GM19328 (cell line): ENCODE measurements around the gene UXS1.
"Not testable (repeated sequence)": the region's sequence is repeated elsewhere in the genome, so short reads cannot be mapped to it uniquely, and the experiment has no call there.

Source experiments
- ATAC-seq: cut with Tn5 transposase; IDR thresholded peaks from one replicate; pipeline ENCODE4 v1.9.1; 2021; ENCODE audit warnings: mild to moderate bottlenecking, moderate library complexity; ENCODE audit not compliant: unreplicated experiment

The UXS1 gene

DNA sequence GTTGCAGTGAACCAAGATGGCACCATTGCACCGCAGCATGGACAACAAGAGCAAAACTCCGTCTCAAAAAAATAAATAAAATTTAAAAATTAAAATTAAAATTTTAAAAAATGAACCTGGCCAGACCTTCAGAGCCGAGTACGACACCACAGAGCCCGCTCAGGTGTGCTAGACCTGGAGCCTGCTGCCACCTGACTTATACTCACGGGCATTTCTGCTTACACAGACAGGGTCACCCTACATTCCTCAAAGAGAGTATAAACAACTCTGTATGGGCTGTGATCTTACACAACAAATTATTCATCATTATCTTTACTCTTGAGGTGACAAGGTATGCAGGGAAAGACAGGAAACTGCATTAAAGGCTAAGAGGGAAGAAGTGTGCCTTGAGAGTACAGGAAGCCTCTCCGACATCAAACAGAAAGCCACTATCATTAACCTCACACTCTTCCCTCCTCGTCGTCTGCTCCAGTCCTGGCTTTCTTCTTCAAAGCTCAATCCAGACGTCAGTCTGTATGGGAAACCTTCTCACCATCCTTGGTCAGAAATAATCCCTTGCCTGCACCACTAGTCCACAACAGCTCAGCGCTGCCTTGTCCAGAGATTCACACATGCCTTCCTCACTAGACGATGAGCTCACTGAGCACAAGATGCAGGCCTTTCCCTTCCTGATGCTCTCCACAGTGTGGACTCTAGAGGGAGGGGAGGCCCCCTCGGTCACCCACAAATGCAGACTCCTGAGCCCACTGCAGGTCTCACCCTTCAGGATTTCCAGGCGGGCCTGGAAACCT is 56.2 kb downstream of the UXS1 start:
- ATAC-seq, result no peak

DNA sequence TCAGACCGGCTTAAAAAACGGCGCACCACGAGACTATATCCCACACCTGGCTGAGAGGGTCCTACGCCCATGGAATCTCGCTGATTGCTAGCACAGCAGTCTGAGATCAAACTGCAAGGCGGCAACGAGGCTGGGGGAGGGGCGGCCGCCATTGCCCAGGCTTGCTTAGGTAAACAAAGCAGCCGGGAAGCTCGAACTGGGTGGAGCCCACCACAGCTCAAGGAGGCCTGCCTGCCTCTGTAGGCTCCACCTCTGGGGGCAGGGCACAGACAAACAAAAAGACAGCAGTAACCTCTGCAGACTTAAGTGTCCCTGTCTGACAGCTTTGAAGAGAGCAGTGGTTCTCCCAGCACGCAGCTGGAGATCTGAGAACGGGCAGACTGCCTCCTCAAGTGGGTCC is 62.9 kb downstream of the UXS1 start:
- ATAC-seq, result not testable (repeated sequence)

DNA sequence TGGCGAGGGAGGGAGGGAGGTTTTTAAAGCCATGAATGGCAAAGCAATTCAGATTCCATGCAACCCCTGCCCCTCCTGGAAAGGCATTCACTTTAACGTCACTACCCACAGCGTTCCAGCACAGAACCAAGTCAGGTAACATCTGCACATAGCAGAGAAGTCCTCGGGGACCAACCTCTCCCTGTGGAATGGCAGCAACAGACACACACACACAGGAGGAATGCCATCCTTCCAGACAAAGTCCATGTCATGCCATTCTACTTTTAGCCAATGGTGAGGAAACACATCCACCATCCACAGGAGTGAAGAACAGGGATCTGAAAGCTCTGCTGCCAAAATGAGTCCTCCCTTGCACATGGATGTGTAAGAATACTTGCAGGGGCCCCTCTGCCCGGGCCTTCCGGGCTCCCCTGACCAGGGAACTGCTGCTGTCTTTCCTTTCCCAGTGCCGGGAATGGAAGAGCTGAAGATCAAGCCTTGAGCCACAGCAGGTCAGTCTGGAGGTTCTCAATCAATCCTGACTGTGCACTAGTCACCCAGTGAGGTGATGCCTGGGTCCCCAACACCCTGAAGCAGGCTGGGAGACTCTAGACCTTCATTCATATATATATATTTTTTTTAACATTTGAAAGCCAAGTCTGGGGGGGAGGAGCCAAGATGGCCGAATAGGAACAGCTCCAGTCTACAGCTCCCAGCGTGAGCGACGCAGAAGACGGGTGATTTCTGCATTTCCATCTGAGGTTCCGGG is 63.7 kb downstream of the UXS1 start:
- ATAC-seq, result no peak

DNA sequence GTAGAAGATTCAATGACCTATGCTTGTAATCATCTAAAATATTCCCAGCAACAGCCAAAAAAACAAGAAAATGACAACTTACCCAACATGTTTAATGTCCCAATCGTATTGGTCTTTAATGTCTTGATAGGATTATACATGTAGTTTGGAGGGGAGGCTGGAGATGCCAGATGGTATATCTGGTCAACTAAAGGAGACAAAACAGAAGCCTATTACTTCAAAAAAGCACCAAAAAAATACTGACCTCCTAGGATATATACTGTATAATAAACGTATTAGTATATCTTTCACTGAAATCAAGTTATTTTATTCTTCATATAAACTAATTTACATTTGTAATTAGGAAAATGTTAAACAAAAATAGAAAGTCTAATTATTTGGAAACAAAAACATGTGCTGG is 64.5 kb downstream of the UXS1 start:
- no peak for ATAC-seq

DNA sequence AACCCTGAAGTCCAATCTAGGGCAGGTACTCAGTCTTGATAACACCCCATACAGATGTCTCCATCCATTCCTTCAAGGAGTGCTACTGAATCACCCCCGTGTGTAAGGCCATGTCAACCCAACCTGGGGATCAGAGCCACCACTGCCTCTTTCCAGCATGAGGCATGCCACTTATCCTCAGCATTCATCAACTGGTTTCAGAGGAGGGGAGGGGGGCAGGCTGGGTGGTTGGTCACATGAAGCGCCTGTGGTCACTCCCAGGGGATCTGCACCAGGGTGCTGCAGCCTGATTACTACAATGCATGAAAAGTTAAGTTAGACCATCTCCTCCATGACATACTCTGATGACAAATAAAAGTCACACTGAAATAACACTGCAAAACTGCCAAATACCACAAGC is 65.0 kb downstream of the UXS1 start:
- ATAC-seq, result no peak

DNA sequence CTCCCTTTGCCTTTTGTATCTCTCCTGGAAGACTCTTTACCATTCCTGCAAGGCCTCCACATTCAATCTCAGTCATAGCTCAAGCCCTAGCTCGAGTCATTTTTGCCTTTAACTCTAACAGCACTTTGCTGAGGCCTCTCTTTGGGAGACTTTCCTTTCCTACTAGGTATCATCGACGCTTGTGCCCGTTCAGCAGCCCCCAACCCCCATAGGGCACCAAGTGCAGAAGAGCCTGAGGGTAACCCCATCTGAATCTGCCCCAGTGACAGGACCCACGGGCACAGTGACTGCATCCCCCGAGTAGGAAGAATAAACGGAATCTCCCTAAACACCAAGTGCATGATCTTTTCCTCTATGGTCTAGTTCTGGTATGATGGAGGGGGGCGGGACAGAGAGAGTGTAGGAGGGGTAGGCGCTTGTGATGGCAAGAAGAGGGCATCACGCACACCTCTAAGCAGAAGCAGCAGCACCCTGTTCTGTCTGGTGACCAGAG is 66.3 kb downstream of the UXS1 start:
- ATAC-seq, result no peak

DNA sequence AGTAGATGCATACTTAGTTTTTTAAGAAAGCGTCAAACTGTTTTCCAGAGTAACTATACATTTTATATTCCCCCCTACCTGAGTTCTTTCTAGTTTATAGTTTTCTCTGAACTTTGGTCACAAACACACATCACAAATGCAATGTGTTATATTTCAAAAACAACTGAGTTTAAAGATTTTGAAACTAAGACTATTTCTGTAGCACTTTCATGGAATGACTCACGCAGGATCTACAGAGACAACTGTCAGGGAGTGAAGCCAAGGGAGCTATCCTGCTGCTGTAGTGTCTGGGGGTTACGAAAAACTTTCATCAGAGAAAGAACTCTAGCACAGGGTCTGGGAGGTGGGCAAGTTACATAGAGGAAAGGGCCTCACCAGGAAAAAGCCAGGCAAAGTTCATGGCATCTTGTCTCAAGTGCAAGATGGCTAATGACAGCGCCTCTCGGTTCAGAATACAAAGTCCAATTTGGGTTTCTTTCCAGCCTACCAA is 66.8 kb downstream of the UXS1 start:
- no peak for ATAC-seq

DNA sequence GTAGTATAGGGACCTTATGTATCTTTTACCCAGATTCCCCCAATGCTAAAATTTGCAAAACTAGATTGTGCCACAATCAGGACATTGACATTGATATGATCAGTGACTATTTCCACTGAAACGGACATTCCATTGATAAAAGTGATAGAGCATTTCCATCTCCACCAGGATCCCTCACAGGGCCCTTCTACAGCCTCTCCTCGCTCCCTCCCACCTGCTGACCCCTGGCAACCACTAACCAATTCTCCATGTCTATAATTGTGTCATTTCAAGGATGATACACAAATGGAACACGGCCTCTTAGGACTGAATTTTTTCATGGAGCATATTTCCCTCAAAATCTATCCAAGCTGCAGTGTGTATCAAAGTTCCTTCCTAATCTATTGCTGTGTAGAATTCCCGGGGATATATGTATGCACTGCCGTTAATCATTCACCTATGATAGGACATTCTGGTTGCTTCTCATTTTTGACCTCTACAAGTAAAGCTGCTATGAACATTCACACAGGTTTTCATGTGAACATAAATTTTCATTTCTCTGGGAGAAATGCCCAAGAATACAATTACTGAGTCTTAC is 67.3 kb downstream of the UXS1 start:
- no peak for ATAC-seq

DNA sequence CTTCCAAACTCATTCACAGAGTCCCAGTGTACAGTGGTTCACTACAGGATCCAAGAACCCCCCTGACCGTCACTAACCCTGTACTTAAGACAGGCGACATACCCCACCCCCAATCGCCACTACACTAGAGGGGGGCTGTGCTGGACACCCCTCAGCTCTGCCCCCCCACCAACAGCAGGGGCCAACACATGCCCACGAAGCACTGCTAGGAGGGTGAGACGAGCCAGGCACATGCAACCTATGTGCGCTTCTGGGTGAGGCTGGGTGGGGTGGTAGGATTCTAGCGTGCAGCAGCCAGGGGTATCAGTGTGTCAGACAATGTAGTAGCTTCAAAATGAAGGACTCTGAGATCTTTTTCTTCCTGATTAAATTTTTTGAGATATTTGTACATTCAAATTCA is 67.8 kb downstream of the UXS1 start:
- ATAC-seq, result no peak

DNA sequence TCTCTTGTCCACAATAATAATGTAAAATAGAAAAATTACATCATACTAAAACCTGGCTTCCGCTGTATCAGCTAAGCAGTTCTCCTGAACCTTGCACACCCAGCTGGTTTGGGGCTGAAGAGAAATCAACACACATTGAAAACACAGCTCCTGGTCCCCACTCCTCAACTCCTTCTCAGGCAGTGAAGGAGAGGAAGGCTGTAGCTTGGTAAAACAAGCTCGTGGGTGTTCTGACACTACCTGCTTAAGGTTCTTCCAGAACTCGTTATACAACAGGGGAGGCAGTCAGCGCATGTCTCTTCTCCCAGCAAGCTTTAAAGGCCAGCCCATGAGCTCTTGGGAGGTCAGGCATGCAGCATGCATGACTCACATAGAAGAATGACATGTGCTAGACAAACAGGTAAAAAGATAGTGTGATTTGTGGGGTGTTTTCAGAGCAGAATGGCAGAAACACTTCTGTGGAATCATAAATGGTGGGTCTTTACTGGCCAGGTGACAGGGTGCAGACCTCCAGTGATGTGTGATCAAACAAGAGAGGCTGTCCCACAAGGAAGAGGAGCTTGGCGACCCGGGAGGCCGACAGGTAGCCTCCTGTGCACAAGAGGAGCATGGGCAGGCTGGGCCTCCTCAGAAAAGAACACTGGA is 69.1 kb downstream of the UXS1 start:
- no peak for ATAC-seq

DNA sequence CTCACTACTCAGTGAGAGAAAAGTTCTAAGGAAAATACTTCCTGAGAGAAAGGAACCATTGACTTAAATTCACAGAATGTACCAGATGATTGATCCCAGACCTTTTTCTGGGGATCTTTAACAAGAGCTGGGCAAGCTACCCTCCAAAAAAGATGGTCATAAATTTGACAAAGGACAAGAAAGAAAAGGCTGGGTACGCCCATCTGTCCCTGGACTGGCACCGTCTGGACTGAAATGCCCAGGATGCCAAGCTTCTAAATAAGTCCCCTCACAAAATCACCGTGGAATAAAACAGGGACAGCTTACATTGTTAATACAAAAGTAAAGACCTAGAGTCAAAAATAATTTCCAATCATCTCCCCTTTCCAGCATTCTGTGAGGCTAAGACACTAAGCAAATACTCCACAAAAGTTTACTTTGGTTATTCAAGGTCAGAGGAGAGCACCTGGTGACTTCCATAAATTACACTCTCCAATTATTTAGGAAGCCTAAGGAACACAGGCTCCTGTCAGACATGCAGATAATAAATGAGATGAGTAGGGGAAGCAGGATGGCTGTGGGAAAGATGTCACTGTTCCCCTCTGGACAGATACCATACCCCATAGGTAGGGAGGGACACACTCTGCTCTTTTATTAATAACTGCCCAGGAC is 69.9 kb downstream of the UXS1 start:
- no peak for ATAC-seq

DNA sequence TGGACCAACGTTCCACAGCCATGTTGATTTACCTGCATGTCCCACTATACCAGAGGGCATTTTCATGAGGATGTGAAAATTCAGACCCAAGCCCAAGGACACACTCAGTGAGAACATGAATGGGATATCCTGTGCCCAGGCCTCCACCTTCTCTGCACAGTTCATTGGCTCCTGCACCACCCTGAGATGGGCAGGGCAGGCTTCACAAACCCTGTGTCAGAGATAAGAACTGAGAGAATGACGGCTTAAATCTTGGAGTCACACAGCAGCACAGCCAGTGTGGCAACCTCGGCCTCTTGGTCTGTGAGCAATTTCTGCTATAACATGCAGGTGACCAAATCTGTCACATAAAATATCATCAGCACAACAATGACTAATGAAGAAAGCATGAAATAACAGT is 71.9 kb downstream of the UXS1 start:
- no peak for ATAC-seq

DNA sequence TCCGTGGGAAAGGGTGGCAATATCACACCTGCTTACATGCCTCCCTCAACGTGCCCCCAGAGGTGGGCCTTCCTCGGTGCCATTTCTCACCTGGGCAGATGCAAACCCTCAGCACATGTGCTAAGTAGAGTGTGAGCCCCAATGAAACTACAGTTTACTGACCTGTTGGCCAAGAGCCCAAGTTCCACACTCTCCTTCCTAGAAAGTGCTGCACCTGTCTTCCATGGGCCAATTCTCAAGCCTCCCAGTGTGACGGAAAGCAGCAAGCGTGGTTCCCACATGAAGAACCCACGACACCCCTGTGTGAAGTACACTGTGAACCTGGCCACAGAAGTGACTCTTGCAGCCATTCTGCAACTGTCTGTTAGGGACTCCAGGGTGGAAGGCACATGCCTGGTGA is 73.7 kb downstream of the UXS1 start:
- no peak for ATAC-seq

DNA sequence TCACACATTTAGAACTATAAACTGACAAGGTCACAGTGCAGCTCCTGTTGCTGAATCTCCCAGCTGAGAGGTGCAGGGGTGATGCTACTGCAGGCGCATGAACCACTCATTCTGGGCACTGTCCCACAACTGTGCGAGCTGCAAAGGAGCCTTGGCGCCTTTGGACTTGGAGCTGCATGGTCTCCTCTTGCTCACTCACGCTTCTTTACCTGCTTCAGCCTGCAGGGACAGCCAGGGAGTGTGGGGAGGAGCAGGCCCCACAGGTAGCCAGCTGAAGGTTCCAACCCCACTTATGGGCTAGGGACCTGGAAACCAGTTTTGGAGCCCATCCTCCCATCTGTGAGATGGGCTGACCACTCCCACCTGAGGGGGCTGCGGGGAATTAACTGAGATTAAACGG is 75.0 kb downstream of the UXS1 start:
- no peak for ATAC-seq

DNA sequence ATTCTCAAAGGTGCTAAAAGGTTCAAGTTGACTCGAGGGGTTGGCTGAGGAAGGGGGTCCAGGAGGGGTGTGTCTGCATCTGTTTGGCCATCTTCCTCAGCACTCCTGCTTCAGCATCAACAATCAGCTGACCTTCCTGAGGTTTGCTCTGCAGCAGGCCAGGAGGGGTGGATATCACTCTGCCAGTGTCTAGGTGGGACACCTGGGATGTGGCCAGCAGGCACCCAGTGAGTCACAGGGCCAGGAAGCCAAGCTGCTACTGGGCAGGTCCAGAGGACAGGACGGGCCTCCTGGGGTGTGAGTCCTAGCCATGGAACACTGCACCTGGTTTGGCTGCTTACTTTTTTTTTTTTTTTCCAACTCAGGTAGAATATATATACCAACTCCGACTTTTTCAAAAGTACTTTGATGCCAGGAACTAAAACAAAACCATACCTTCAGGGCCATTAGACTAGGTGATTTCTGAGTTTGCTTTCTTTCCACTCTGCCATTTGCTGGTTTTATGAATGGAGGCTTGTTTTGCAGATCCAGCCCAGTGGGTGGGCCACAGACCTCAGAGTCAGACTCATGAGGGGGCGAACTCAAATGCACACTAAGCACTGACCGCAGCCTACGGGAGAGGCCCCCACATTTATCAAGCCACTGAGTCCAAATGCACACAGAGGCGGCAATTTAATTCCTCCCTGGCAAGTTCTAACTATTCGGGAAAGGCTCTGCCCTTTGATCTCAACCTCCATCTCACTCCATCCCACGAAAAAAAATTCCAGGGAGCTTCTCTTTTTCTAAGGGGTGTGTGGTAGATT is 76.0 kb downstream of the UXS1 start:
- no peak for ATAC-seq

DNA sequence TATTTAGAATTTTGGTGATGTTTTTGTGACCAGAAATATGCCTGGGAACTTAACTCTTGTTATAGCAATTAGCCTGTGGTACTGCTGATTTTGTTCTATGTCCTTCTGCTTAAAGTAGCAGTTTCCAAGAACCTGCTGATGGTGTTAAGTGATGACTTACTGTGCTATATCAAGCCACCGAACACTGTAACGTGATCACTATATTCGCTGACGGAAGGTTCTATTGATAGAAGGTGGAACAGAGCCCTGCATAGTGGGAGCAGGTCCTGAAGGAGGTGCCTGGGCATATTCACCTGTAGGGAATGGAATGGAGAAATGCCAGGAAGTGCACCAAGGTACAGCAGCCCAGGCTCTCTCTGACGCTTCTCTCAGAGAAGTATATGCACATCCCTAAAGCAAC is 76.8 kb downstream of the UXS1 start:
- no peak for ATAC-seq

DNA sequence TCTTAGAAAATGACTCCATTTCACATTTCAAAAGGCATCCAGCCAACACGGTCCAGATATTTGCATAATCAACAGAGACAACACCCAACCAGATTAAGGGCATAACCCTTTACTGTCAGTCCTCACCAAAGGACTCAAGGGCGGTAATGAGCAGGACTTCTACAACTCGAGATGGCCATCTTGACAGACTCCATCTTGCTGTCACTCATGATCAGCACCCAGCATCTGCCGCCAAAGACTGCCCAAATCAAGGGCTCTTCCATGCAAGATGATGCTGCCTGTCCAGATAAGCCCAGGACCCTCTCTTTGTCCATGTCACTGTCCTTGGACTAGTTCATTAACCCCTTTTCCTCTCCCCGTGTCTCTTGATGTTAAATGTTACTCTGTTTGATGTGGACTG is 77.9 kb downstream of the UXS1 start:
- ATAC-seq, result no peak

DNA sequence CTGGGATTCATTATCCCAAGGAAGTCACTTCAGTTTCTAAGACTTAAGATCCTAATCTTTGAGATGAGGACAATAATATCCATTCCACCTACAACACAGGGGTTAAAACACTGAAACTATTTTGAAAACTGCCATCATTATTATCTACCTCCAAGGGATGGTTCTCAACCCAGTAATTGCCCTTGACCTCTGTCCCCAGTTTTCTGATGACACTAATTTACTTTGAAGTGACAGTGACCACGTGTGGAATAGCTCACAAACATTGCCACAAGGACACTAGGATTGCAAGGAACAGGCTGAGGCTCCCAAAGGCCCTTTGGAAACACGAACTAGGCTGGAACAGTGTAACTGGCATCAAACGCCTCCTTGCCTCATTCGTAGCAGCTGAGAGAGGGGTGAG is 78.4 kb downstream of the UXS1 start:
- no peak for ATAC-seq

DNA sequence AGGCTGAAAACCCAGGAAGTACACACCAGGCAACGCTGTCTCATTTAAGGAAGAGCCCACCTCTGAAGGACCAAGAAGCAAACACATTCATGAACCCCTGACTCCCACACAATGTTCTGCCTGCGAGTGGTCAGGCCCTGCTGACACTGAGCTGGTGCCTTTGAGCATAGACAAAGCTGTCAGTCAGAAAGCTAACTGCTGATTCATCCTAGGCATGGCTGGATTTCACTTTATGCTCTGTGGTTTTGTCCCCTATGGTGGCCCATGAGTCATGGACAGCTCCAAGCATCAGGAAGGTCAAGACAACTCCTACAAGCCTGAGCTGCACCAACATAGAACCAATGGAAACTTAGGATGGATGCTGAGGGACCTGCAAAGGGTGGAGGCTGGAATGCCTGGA is 78.9 kb downstream of the UXS1 start:
- ATAC-seq, result no peak

DNA sequence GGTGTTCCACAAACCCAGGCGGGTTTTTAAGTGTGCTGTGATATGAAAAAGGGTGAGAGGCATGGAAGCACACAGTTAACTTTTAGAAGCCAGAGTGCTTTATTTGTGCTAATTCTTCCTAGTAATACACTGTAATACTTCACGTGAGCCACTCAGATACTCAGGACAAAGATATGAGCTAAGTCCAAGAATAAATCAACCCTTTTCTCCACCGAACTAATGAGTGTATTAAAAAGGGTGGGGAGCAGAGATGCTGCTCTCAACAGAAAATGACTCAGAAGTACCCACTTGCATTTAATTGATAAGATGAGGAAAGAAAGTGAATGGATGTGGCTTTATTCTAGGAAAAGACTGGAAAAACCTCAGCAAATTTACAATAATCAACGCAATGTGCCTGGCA is 79.9 kb downstream of the UXS1 start:
- no peak for ATAC-seq
